Measurements from ENCODE around the gene FLT4.

FLT4 gene

DNA sequence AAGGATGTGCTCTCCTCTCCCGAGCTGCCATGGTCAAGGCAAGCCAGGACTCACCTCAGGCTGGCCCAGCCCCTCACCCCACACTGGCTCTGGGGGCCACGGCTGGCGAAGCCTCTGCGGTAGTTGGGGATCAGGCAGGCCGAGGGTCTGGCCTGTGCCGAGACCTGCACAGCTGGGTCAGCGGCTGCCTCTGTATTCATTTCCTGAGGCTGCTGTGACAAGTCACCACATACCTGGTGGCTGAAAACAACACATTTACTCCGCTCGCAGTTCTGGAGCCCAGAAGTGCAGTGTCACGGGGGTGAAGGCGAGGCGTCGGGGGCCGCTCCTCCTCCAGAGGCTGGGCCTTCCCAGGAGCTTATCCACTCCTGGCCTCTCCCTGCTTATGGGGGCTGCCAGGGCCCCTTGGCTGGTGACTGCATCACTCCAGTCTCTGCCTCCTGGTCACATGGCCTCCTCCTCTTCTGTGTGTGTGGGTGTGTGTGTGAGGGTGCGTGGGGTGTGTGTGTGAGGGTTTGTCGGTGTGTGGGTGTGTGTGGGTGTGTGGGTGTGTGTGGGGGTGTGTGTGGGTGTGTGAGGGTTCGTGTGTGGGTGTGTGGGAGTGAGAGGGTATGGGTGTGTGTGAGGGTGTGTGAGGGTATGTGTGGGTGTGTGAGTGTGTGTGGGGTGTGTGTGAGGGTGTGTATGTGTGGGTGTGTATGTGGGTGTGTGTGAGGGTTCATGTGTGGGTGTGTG is 54.9 kb downstream of the FLT4 start:
- H3K36me3 ChIP-seq (ENCODE audit: insufficient read depth, low read length): no peaks in the 10 kb centered on the region

DNA sequence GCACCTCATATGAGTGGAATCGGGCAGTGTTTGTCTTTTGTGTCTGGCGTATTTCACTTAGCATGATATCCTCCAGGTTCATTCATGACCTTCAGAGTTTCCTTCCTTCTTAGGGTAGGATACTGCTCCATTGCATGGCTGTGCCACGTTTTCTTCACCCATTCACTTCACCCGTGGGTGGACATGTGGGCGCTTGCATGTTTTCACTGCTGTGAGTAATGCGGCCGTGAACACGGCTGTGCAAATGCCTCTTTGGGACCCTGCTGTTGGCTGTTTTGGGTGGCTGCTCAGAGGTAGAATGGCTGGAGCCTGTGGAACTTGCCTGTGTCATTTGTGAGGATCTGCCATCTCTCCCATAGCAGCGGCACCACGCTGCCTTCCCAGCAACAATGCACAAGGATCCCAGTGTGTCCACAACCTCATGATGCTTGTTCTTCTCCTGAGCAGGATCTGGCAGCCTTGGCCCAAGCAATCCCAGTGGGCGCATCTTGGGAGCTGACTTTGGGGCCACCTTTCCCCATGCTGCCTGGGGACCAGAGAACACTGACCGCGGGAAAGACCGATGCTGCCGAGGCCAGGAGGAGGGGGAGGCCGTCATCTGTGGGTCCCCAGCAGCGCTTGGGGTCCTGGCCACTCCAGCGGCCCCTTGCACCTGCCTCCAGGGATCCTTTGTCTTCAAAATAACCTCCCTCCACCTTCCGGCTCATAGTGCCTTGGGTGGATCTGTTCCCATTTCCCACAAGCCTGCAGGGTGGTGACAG is 55.8 kb downstream of the FLT4 start:
- Histone ChIP-seq H3K4me3 (no peak overlapping the region), H3K9ac (ENCODE audit: insufficient read length) (no peak overlapping the region), H3K9me3 (ENCODE audit: low read depth, low read length) (no peaks in the 10 kb centered on the region), H3K36me3 (ENCODE audit: insufficient read depth, low read length) (no peaks in the 10 kb centered on the region), H3K27ac (no peak overlapping the region)
- no peak for DNase-seq (ENCODE audit: low read depth, low spot score)
- no peak for TF ChIP-seq POLR2AphosphoS5 (IDR thresholded peaks at IDR 0.05; ENCODE audit: borderline replicate concordance, low read depth, low read length)
- no peak for TF ChIP-seq EZH2 (IDR thresholded peaks at IDR 0.05)
- no peak for TF ChIP-seq FOXP2 (optimal IDR thresholded peaks at IDR 0.05; ENCODE audit: control extremely low read depth, extremely low read length, insufficient read depth)

More for the DNA sequence above, 54.9 kb downstream of the FLT4 start:
- Histone ChIP-seq H3K4me3 (no peak overlapping the region), H3K27ac (no peak overlapping the region), H3K9ac (ENCODE audit: insufficient read length) (no peak overlapping the region), H3K9me3 (ENCODE audit: low read depth, low read length) (no peaks in the 10 kb centered on the region)
- TF ChIP-seq FOXP2 (optimal IDR thresholded peaks at IDR 0.05; ENCODE audit: control extremely low read depth, extremely low read length, insufficient read depth) (no peak), POLR2AphosphoS5 (IDR thresholded peaks at IDR 0.05; ENCODE audit: borderline replicate concordance, low read depth, low read length) (no peak), EZH2 (IDR thresholded peaks at IDR 0.05) (no peak)
- no peak for DNase-seq (ENCODE audit: low read depth, low spot score)

DNA sequence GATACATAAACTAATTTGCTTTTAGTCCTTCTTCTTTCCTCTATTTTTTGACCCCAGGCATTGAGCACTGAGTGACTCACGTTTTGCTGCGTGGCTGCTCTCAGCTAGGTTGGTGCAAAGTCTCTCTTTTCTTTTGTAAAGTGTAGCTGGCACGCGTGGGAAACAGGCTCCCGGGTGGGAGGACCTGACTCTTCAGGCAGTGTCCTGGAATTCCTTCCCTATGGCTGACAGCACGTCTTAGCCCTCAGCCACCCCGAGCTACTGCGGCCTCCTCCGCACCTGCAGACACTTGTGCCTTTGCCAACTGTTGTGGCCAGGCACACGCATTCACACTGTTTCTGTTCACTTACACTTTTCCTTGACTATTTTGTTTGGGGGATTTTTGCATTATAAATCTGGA is 57.2 kb downstream of the FLT4 start:
- Histone ChIP-seq H3K9me3 (ENCODE audit: low read depth, low read length) (no peaks in the 10 kb centered on the region), H3K27ac (no peak overlapping the region), H3K36me3 (ENCODE audit: insufficient read depth, low read length) (no peaks in the 10 kb centered on the region), H3K4me3 (no peak overlapping the region), H3K9ac (ENCODE audit: insufficient read length) (no peak overlapping the region)
- DNase-seq (ENCODE audit: low read depth, low spot score): no peak
- TF ChIP-seq FOXP2 (optimal IDR thresholded peaks at IDR 0.05; ENCODE audit: control extremely low read depth, extremely low read length, insufficient read depth) (no peak), POLR2AphosphoS5 (IDR thresholded peaks at IDR 0.05; ENCODE audit: borderline replicate concordance, low read depth, low read length) (no peak), EZH2 (IDR thresholded peaks at IDR 0.05) (no peak)

DNA sequence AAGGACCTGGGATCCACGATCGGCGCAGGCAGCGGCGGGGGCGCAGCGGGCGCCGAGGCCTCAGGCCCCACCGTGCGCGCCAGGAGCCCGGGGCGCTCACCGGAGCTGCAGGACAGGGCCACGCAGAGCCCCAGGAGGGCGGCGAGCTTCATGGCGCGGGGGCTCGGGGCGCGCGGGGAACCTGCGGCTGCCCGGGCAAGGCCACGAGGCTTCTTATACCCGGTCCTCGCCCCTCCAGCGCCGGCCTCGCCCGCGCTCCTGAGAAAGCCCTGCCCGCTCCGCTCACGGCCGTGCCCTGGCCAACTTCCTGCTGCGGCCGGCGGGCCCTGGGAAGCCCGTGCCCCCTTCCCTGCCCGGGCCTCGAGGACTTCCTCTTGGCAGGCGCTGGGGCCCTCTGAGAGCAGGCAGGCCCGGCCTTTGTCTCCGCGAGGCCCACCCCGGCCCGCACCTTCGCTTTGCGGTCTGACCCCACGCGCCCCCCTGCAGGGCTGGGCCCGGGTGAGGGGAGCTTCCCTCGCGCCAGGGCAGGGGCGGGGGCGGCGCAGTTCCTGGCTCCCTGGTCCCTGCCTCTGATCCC is 58.0 kb downstream of the FLT4 start, which contains the start of gene SCGB3A1:
Gene SCGB3A1, minus strand, starts transcription at position 189 of the 577 bp plus-strand sequence. Its CDS starts 37 bp downstream, at position 152.
- Histone ChIP-seq H3K4me3 (no peak within 1 kb of the TSS), H3K9me3 (ENCODE audit: low read depth, low read length) (no peaks in the 10 kb centered on the region), H3K36me3 (ENCODE audit: insufficient read depth, low read length) (no peaks in the 10 kb centered on the region), H3K27ac (no peak within 1 kb of the TSS), H3K9ac (ENCODE audit: insufficient read length) (no peak within 1 kb of the TSS)
- no peak for TF ChIP-seq FOXP2 (optimal IDR thresholded peaks at IDR 0.05; ENCODE audit: control extremely low read depth, extremely low read length, insufficient read depth)
- no peak for TF ChIP-seq EZH2 (IDR thresholded peaks at IDR 0.05)
- TF ChIP-seq POLR2AphosphoS5 (IDR thresholded peaks at IDR 0.05; ENCODE audit: borderline replicate concordance, low read depth, low read length): no peak
- DNase-seq (ENCODE audit: low read depth, low spot score): no peak

GRCh38 chr5:180590543-180591310 is 58.7 kb downstream of the FLT4 start:
- DNase-seq (ENCODE audit: low read depth, low spot score): no peak
- Histone ChIP-seq H3K4me3 (no peak overlapping the region), H3K9ac (ENCODE audit: insufficient read length) (no peak overlapping the region), H3K36me3 (ENCODE audit: insufficient read depth, low read length) (no peaks in the 10 kb centered on the region), H3K9me3 (ENCODE audit: low read depth, low read length) (no peaks in the 10 kb centered on the region), H3K27ac (no peak overlapping the region)
- TF ChIP-seq FOXP2 (optimal IDR thresholded peaks at IDR 0.05; ENCODE audit: control extremely low read depth, extremely low read length, insufficient read depth) (no peak), POLR2AphosphoS5 (IDR thresholded peaks at IDR 0.05; ENCODE audit: borderline replicate concordance, low read depth, low read length) (no peak), EZH2 (IDR thresholded peaks at IDR 0.05) (no peak)

- DNase-seq (ENCODE audit: low read depth, low spot score): no peak
- Histone ChIP-seq H3K36me3 (ENCODE audit: insufficient read depth, low read length) (no peaks in the 10 kb centered on the region), H3K4me3 (no peak overlapping the region), H3K9ac (ENCODE audit: insufficient read length) (no peak overlapping the region), H3K9me3 (ENCODE audit: low read depth, low read length) (no peaks in the 10 kb centered on the region), H3K27ac (no peak overlapping the region)
- TF ChIP-seq FOXP2 (optimal IDR thresholded peaks at IDR 0.05; ENCODE audit: control extremely low read depth, extremely low read length, insufficient read depth) (no peak), EZH2 (IDR thresholded peaks at IDR 0.05) (no peak), POLR2AphosphoS5 (IDR thresholded peaks at IDR 0.05; ENCODE audit: borderline replicate concordance, low read depth, low read length) (no peak)
These were observed 59.4 kb downstream of the FLT4 start for GRCh38 chr5:180589771-180590542.

- H3K4me3 ChIP-seq: no peak overlapping the region
- DNase-seq (ENCODE audit: low read depth, low spot score): no peak
- no peaks in the 10 kb centered on the region for H3K9me3 ChIP-seq (ENCODE audit: low read depth, low read length)
- TF ChIP-seq EZH2 (IDR thresholded peaks at IDR 0.05) (no peak), FOXP2 (optimal IDR thresholded peaks at IDR 0.05; ENCODE audit: control extremely low read depth, extremely low read length, insufficient read depth) (no peak), POLR2AphosphoS5 (IDR thresholded peaks at IDR 0.05; ENCODE audit: borderline replicate concordance, low read depth, low read length) (no peak)
- no peak overlapping the region for H3K27ac ChIP-seq
- H3K36me3 ChIP-seq (ENCODE audit: insufficient read depth, low read length): no peaks in the 10 kb centered on the region
- H3K9ac ChIP-seq (ENCODE audit: insufficient read length): no peak overlapping the region
These were observed 62.5 kb downstream of the FLT4 start for GRCh38 chr5:180586870-180587269.

Measured in SK-N-MC (cell line).